HG03039 (cell line): ENCODE measurements around the gene TOGARAM2.

ENCODE experiments used
- ATAC-seq: cut with Tn5 transposase; IDR thresholded peaks from one replicate; pipeline ENCODE4 v1.9.1; 2021; ENCODE audit warnings: mild to moderate bottlenecking, moderate library complexity; ENCODE audit not compliant: unreplicated experiment

The TOGARAM2 gene

GRCh38 chr2:28997237-28997846 is 16.2 kb downstream of the TOGARAM2 start:
- no peak for ATAC-seq

DNA sequence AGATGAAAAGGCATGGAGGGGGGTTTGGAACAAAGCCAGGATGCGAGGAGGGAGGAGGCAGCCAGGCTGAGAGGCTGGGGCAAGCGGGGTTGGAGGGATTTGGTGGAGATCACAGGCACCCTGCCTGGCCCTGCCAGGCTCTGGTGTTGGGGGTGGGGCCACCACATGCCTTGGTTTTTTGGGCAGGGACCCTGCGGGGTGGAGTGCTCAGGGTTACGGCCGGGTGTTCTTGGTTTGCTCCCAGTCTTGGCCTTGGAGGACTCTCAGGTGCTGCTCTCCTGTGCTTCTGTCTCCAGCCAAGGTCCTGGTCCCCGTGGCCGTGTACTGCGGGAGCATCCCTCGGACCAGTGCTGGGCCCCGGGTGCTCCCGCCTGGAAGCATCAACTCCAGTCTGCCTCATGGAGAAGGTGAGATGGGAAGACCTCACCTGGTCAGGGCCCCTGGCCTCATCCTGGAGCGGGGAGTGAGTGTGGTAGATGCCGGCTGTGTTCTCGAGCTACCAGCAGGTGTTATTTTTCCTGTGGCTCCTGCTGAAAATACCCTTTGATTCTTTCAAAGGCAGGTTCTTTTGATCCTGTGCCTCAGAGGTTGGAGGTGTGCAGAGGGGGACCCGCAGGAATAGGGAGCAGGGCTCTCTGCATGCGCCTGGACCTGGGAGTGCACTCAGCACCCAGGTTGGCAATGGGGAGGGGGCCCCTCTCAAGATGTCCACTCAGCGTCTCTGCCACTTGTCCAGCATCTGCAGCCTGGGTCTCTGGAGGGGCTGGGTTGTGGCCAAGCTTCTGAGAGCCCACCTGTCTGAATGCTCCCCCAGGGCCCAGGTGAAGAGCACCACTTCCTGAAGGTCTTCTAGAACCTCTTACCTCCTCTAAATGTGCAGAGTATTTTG is 17.0 kb downstream of the TOGARAM2 start:
- no peak for ATAC-seq

DNA sequence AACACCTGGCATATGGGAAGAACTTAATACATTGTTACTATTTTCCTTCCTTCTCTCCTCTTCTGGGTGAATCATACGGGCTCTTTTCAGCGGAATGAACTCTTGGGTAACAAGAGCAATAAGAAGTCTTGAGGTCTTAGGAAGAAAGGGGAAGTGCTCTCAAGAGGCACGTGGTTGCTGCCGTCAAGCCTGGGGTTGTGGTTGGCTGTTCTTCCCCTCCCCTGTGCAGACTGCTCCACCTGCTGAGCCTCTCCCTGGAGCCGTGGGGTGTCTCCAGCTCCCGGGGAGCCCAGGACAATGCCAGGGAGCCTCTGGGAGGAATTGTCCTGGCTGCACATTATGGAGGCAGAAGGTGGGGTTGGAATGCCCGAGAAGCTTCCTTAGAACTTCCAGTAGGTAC is 19.4 kb downstream of the TOGARAM2 start:
- ATAC-seq = peak; percentile 86

DNA sequence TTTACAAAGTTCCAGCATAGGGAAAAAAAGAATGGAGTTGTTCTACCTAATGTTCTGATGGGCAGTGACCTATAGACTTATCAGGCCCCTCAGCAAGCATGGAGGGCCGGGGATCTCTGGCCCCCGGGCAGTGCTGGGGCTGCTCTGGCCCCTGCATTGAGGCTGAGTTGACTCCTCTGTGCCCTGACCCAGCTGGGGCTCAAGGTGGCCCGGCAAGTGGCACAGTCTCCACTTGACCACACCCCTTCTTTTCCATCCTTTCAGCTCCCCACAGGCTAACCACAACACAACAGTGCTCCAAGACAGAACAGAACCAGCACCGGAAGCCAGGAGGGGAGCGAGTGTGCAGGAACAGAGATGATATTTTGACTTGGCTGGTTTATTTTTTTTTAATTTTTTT is 19.9 kb downstream of the TOGARAM2 start:
- no peak for ATAC-seq

DNA sequence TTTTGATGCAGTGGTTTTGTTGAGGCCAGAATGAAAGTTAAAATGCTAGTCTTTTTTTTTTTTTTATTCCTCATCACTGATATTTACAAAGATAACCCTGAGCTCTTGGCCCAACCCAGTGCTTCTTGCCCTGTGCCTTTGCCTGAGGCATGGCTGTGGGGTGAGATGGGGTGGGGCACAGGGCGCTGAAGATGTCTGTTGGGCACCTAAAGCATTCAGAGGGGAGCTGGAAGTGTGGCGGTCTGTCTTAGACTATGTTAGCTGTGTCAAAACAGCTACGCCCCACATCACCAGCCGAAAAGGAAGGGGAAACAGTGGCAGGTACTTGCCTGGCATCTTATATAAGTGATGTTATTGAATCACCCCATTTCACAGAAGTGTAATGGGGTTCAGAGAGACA is 20.7 kb downstream of the TOGARAM2 start:
- no peak for ATAC-seq

GRCh38 chr2:29004755-29005154 is 23.7 kb downstream of the TOGARAM2 start:
- no peak for ATAC-seq

GRCh38 chr2:29005331-29005730 is 24.2 kb downstream of the TOGARAM2 start:
- ATAC-seq = no peak

GRCh38 chr2:29006092-29006979 is 25.2 kb downstream of the TOGARAM2 start:
- no peak for ATAC-seq

- no peak for ATAC-seq
Measured at GRCh38 chr2:29006980-29007301, 25.8 kb downstream of the TOGARAM2 start.

GRCh38 chr2:29009270-29009669 is 28.2 kb downstream of the TOGARAM2 start:
- no peak for ATAC-seq

DNA sequence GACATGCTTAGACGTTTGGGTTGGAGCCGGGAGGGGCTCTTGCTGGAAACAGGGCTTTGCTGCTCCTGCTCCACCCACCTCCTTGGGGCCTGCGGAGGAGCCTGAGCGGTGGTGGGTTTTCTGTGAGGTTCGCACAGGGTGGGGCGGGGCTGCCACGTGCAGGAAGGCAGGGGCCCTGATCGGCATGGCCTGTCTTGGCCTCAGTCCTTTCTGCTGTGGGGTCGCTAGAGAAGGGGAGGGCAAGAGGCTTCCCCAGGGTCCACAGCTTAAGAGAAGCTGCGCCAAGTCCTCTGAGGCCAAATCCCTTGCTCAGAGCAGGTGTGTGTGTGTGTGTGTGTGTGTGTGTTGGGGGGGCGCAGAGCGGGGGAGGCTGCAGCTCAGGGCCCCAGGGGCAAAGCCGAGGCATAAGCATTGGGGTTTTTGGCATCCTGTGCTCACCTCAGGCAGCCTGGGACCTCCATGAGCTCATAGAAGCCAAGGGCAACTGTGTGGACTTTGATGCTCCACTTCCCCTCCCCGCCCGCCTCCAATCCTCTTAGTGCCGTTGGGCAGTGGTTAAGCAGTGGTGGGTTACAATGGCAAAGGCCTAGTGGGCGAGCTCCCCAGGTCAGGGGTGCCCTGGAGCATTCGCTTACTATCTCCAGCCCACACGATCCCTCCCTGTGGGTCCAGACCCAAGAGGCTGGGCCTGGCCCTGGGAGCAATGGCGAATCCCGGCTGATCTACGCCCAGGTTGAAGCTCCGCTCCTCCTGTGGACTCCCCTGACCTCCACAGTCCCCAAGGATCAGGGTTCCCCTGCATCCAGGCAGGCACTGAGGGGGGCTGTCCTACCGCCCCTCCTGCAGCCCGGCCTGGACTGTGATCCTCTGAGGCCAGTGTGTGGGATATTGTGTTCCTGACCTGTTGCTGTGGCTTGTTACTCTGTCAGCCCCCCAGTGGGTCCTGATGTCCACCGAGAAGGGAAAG is 28.9 kb downstream of the TOGARAM2 start:
- no peak for ATAC-seq

GRCh38 chr2:29010946-29011345 is 29.8 kb downstream of the TOGARAM2 start:
- ATAC-seq = no peak

DNA sequence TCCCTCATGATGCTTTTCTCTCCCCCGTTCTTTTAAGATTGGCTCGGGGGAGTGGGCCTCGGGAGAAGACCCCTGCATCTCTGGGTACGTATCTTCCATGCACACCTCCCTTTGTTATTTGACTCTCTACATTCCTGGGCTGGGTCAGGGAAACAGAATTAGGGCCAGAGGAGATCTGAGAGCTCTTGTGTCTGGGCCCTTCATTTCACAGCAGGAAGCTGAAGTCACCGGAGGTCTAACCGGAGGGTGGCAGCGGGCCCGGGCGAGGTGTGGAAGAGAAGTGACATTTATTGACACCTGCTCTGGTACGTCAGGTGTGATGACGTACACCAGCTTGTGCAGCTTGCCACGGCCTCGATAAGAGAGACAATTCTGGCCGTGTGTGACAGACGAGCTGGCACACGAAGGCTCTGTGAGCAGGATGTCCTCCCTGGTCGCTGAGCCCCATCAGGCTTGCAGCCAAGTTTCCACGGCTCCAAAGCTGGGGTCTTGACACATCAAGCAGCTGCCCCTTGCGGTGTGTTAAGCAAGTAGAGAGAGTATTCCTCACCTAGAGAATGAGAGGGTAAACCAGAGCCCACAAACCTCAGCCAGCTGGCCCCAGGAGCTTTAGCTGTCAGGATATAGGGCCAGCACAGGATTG is 30.4 kb downstream of the TOGARAM2 start:
- no peak for ATAC-seq

DNA sequence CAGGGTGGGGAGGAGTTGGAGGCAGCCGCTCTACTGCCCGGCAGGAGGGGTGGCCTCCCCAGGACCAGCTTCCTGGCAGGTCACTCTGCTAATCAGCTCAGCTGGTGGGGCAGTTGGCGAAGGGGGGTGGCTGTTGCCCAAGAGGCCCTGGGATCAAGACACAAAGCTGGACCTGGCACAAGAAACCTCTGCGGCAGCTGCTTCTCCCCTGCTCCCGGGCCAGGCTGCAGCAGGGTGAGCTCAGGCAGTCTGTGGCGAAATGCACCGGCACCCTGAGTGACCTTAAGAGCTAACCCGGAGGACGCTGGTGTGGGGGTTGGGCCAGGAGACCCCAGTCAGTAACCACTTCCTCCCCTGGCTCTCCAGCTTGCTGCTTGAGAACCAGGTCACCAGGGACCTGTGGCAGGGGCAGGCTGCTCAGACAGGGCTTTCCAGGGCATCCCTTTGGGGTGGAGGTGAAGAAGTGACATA is 31.1 kb downstream of the TOGARAM2 start:
- no peak for ATAC-seq

DNA sequence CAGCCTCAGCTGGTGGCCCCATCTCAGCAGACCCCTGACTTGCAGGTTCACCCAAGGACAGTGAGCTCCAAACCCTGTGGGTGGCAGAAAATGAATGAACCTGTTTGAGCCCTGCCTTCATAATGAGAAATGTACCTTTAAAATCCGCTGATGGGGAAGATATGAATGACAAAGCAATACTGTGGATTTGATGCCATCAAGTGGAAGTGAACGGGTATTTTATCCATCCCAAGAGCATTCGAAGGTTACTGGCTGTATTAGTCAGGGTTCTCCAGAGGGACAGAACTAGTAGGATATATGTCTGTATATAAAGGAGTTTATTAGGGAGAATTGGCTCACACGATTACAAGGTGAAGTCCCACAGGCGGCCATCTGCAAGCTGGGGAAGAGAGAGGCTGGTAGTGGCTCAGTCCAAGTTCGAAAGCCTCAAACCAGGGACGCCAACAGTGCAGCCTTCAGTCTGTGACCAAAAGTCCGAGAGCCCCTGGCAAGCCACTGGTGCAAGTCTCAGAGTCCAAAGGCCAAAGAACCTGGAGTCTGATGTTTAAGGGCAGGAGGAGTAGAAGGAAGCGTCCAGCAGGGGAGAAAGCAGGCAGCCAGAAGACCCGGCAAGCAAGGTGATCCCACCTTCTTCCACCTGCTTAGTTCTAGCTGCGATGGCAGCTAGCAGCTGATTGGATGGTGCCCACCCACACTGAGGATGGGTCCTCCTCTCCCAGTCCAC is 32.1 kb downstream of the TOGARAM2 start:
- ATAC-seq = no peak

GRCh38 chr2:29014331-29014730 is 33.2 kb downstream of the TOGARAM2 start:
- ATAC-seq = no peak

DNA sequence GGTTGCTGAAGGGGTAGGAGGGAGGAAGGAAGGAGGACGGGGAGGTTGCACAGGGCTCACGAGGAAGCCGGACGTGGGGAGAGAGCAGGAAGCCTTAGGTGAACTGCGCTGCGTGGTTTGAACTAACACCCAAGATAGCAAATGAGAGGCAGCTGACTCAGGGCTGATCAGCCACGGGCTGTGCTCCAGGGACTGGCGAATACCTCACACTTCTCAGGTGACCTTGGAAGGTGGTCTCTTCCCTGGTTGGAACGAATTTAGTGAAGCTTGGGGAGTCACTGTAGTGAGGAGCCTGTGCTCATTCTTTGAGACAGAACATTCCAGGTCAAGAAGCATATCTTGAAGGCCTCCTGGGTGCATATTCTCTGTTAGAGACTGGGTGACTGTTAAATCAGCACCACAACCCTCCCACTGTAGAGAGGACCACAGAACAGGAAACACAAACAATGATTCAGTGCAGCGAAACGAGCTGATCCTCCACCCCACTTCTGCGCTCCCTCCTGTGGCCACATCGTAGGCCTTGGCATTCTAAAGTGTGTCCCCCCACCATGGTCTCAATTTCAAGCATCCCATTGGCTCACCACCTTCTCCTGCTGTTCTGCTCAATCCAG is 33.8 kb downstream of the TOGARAM2 start:
- ATAC-seq = no peak

GRCh38 chr2:29015701-29016470 is 34.8 kb downstream of the TOGARAM2 start:
- ATAC-seq = no peak
